ENCODE results near the gene ZMYND8.
"Not testable (repeated sequence)": the region's sequence is repeated elsewhere in the genome, so short reads cannot be mapped to it uniquely, and the experiment has no call there.

The ZMYND8 gene

GRCh38 chr20:47281376-47281775, 75.1 kb downstream of the ZMYND8 start:
- no peak for DNase-seq

GRCh38 chr20:47280668-47281067, 75.8 kb downstream of the ZMYND8 start:
- DNase-seq = no peak

GRCh38 chr20:47280228-47280627, 76.3 kb downstream of the ZMYND8 start:
- DNase-seq = no peak

- no peak for DNase-seq
Observed at GRCh38 chr20:47278907-47279348, 77.6 kb downstream of the ZMYND8 start.

GRCh38 chr20:47277535-47277872, 79.0 kb downstream of the ZMYND8 start:
- not testable (repeated sequence) for DNase-seq

- no peak for DNase-seq
Observed at GRCh38 chr20:47276851-47277534, 79.5 kb downstream of the ZMYND8 start.

- no peak for DNase-seq
Observed at GRCh38 chr20:47276251-47276650, 80.2 kb downstream of the ZMYND8 start.

GRCh38 chr20:47275548-47275947, 81.0 kb downstream of the ZMYND8 start:
- no peak for DNase-seq

- no peak for DNase-seq
Observed at GRCh38 chr20:47274401-47275108, 81.9 kb downstream of the ZMYND8 start.

- DNase-seq = no peak
Observed at GRCh38 chr20:47273591-47274235, 82.8 kb downstream of the ZMYND8 start.

- peak; percentile 17 for DNase-seq
Observed at GRCh38 chr20:47272893-47273590, 83.5 kb downstream of the ZMYND8 start.

- no peak for DNase-seq
Observed at GRCh38 chr20:47271046-47271615, 85.4 kb downstream of the ZMYND8 start.

GRCh38 chr20:47269309-47270165, 87.0 kb downstream of the ZMYND8 start:
- DNase-seq = no peak

- DNase-seq = no peak
Observed at GRCh38 chr20:47267621-47268020, 88.9 kb downstream of the ZMYND8 start.

- no peak for DNase-seq
Observed at GRCh38 chr20:47266847-47267515, 89.5 kb downstream of the ZMYND8 start.

- no peak for DNase-seq
Observed at GRCh38 chr20:47265984-47266383, 90.5 kb downstream of the ZMYND8 start.

GRCh38 chr20:47265214-47265613, 91.3 kb downstream of the ZMYND8 start:
- DNase-seq = no peak

GRCh38 chr20:47264137-47264769, 92.2 kb downstream of the ZMYND8 start:
- DNase-seq = not testable (repeated sequence)

- DNase-seq = peak; percentile 65
Observed at GRCh38 chr20:47263465-47264084, 92.9 kb downstream of the ZMYND8 start.

- no peak for DNase-seq
Observed at GRCh38 chr20:47263080-47263464, 93.4 kb downstream of the ZMYND8 start.
